HepG2 (cell line): ENCODE data around the gene KRT17. TPM values are rescaled to one million over a fixed set of nuclear protein-coding genes. Genes with fewer than 3 reads are reported as not detected.

Experiments used
- CBX1 ChIP-seq: IDR thresholded peaks from one replicate; pipeline ENCODE4 v1.6.1; 2016; ENCODE audit warnings: antibody characterized with exemption, low read depth
- CENPT ChIP-seq: sonication (generic); formaldehyde crosslinking; IDR thresholded peaks from 2 replicates; pipeline ENCODE4 v1.8.0; 2022; ENCODE audit warnings: low read depth, mild to moderate bottlenecking, moderate library complexity, missing genetic modification reagents
- ELF3 ChIP-seq: IDR thresholded peaks from 2 replicates; pipeline ENCODE4 v1.6.1; 2016; ENCODE audit warnings: missing genetic modification reagents, missing compliant biosample characterization
- GABPB1 ChIP-seq: IDR thresholded peaks from 2 replicates; pipeline ENCODE4 v1.6.1; 2016; ENCODE audit warnings: mild to moderate bottlenecking, missing genetic modification reagents, moderate library complexity, missing compliant biosample characterization
- GTF2F1 ChIP-seq: fragments of 150-350 bp; IDR thresholded peaks from 2 replicates; pipeline ENCODE4 v1.6.1; 2014; ENCODE audit warnings: low read length
- HES4 ChIP-seq: sonication (generic); formaldehyde crosslinking; IDR thresholded peaks from 2 replicates; pipeline ENCODE4 v1.9.0; 2021; ENCODE audit warnings: mild to moderate bottlenecking, missing genetic modification reagents, borderline replicate concordance
- KDM5B ChIP-seq: sonication (generic); formaldehyde crosslinking; IDR thresholded peaks from 2 replicates; pipeline ENCODE4 v1.4.0; 2020; ENCODE audit warnings: missing genetic modification reagents, mild to moderate bottlenecking, borderline replicate concordance
- KLF6 ChIP-seq: IDR thresholded peaks from 2 replicates; pipeline ENCODE4 v1.8.0; 2016; ENCODE audit warnings: missing biosample characterization, missing genetic modification reagents
- KLF9 ChIP-seq: IDR thresholded peaks from 2 replicates; pipeline ENCODE4 v1.6.1; 2016; ENCODE audit warnings: low read depth
- NCOA2 ChIP-seq: sonication (generic); formaldehyde crosslinking; IDR thresholded peaks from 2 replicates; pipeline ENCODE4 v1.8.0; 2022; ENCODE audit warnings: inconsistent platforms
- SAFB2 ChIP-seq: sonication (generic); formaldehyde crosslinking; IDR thresholded peaks from 2 replicates; pipeline ENCODE4 v1.5.1; 2020; ENCODE audit warnings: missing genetic modification reagents, low read depth, mild to moderate bottlenecking, borderline replicate concordance
- SAP130 ChIP-seq: IDR thresholded peaks from 2 replicates; pipeline ENCODE4 v1.6.1; 2016; ENCODE audit warnings: low read depth
- ZNF230 ChIP-seq: sonication (generic); formaldehyde crosslinking; IDR thresholded peaks from 2 replicates; pipeline ENCODE4 v1.4.0; 2020; ENCODE audit warnings: mild to moderate bottlenecking, missing genetic modification reagents
- ZNF768 ChIP-seq: sonication (generic); formaldehyde crosslinking; IDR thresholded peaks from 2 replicates; pipeline ENCODE4 v1.4.0; 2020; ENCODE audit warnings: missing genetic modification reagents
- polyA plus RNA-seq, 8 experiments: library from polyadenylated mRNA; depleted of rRNA in 3 of 8; stranded (reverse) in 7 of 8; unstranded in 1 of 8; fragments of >200 nt; fragmentation: Illumina TruSeq in 4 of 8; extraction: Trizol in 4 of 8; gene quantifications; 2 replicates each; pipeline versions ENCODE4 v1.2.1 to v1.2.3, GENCODE V29; 2011 to 2016; ENCODE audit warnings: low read depth in 4 of 8, missing spikeins in 1 of 8, mixed read lengths in 1 of 8; ENCODE audit not compliant: insufficient read depth in 1 of 8
- total RNA-seq, 5 experiments: library from RNA; depleted of rRNA; stranded (reverse); fragments of >200 nt; fragmentation: Illumina TruSeq; extraction: Trizol; gene quantifications; 2 replicates each; pipeline ENCODE4 v1.2.3, GENCODE V29; 2016; ENCODE audit warnings: low read depth in 1 of 5
- TF ChIP-seq, protein P1 (sequence below): sonication (generic); formaldehyde crosslinking; conservative IDR thresholded peaks from 2 replicates; pipeline ENCODE4 v1.4.0; 2020; ENCODE audit warnings: missing genetic modification reagents
- TF ChIP-seq, protein P2 (sequence below): sonication (generic); formaldehyde crosslinking; IDR thresholded peaks from 2 replicates; pipeline ENCODE4 v1.8.0; 2022; ENCODE audit warnings: mild to moderate bottlenecking, missing genetic modification reagents; ENCODE audit not compliant: insufficient replicate concordance
- TF ChIP-seq, protein P3 (sequence below): sonication (generic); formaldehyde crosslinking; IDR thresholded peaks from 2 replicates; pipeline ENCODE4 v1.5.0; 2020; ENCODE audit warnings: mild to moderate bottlenecking, missing genetic modification reagents, moderate library complexity
- TF ChIP-seq, protein P4 (sequence below): sonication (generic); formaldehyde crosslinking; IDR thresholded peaks from 2 replicates; pipeline ENCODE4 v1.4.0; 2020; ENCODE audit warnings: missing genetic modification reagents, borderline replicate concordance
- TF ChIP-seq, protein P5 (sequence below): IDR thresholded peaks from 2 replicates; pipeline ENCODE4 v1.6.1; 2016; ENCODE audit warnings: missing compliant biosample characterization, missing genetic modification reagents, borderline replicate concordance
- TF ChIP-seq, protein P6 (sequence below): sonication (generic); formaldehyde crosslinking; IDR thresholded peaks from 2 replicates; pipeline ENCODE4 v1.9.0; 2022; ENCODE audit warnings: missing genetic modification reagents, mild to moderate bottlenecking, borderline replicate concordance

Gene KRT17
- total and polyA plus RNA-seq, 2 of the 13 experiments (the other 11 are each of a cell fraction or from before 2014, with no cell fraction given), result 0.38 to 0.82 TPM

DNA sequence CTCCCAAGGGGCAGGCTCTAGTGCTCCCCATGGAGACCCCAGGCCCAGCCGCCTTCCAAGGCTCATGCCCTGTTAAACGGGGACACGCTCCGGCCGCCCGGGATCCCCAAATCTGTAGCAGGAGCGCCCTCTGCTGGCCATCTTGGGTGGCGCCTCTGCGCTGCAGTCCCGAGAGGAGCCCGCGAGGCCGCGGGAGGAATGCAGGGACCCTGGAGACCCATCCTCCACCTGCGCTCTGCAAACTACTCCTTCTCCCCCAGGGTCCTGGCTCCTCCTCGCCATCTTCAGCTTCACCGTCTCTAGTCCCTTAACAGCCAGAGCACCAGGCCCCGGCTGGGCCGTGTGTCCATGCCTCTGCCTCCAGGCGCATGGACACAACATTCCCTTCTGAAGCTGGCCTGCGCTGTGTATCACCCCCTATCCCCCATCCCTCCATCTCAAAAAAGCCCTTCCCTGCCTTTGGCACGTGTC is 23.6 kb upstream of the KRT17 start (continued):
- 0 out of 2 replicates have a peak, but pooled peaks have one; percentile 19 for TF ChIP-seq ZNF230
- peak; percentile 58 for TF ChIP-seq HES4 (CRISPR knock-in tag)
- TF ChIP-seq, protein P1, sequence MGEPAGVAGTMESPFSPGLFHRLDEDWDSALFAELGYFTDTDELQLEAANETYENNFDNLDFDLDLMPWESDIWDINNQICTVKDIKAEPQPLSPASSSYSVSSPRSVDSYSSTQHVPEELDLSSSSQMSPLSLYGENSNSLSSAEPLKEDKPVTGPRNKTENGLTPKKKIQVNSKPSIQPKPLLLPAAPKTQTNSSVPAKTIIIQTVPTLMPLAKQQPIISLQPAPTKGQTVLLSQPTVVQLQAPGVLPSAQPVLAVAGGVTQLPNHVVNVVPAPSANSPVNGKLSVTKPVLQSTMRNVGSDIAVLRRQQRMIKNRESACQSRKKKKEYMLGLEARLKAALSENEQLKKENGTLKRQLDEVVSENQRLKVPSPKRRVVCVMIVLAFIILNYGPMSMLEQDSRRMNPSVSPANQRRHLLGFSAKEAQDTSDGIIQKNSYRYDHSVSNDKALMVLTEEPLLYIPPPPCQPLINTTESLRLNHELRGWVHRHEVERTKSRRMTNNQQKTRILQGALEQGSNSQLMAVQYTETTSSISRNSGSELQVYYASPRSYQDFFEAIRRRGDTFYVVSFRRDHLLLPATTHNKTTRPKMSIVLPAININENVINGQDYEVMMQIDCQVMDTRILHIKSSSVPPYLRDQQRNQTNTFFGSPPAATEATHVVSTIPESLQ (CRISPR knock-in tag), result 0 out of 2 replicates have a peak, but pooled peaks have one; percentile 49
- TF ChIP-seq CBX1, result no peak
- 0 out of 2 replicates have a peak, but pooled peaks have one; percentile 13 for TF ChIP-seq SAP130 (CRISPR knock-in tag)
- TF ChIP-seq GABPB1, result peak; percentile 52; the same call in 1 of the 2 replicates
- TF ChIP-seq, protein P2, sequence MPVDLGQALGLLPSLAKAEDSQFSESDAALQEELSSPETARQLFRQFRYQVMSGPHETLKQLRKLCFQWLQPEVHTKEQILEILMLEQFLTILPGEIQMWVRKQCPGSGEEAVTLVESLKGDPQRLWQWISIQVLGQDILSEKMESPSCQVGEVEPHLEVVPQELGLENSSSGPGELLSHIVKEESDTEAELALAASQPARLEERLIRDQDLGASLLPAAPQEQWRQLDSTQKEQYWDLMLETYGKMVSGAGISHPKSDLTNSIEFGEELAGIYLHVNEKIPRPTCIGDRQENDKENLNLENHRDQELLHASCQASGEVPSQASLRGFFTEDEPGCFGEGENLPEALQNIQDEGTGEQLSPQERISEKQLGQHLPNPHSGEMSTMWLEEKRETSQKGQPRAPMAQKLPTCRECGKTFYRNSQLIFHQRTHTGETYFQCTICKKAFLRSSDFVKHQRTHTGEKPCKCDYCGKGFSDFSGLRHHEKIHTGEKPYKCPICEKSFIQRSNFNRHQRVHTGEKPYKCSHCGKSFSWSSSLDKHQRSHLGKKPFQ (CRISPR knock-in tag), result peak; percentile 42
- TF ChIP-seq NCOA2 (CRISPR knock-in tag), result 0 out of 2 replicates have a peak, but pooled peaks have one; percentile 32
- TF ChIP-seq KDM5B (CRISPR knock-in tag), result no peak
- no peak for TF ChIP-seq GTF2F1
- TF ChIP-seq, protein P3, sequence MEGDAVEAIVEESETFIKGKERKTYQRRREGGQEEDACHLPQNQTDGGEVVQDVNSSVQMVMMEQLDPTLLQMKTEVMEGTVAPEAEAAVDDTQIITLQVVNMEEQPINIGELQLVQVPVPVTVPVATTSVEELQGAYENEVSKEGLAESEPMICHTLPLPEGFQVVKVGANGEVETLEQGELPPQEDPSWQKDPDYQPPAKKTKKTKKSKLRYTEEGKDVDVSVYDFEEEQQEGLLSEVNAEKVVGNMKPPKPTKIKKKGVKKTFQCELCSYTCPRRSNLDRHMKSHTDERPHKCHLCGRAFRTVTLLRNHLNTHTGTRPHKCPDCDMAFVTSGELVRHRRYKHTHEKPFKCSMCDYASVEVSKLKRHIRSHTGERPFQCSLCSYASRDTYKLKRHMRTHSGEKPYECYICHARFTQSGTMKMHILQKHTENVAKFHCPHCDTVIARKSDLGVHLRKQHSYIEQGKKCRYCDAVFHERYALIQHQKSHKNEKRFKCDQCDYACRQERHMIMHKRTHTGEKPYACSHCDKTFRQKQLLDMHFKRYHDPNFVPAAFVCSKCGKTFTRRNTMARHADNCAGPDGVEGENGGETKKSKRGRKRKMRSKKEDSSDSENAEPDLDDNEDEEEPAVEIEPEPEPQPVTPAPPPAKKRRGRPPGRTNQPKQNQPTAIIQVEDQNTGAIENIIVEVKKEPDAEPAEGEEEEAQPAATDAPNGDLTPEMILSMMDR (CRISPR knock-in tag), result peak; percentile 98
- TF ChIP-seq CENPT (CRISPR knock-in tag), result no peak
- 0 out of 2 replicates have a peak, but pooled peaks have one; percentile 13 for TF ChIP-seq KLF9 (CRISPR knock-in tag)
- TF ChIP-seq, protein P4, sequence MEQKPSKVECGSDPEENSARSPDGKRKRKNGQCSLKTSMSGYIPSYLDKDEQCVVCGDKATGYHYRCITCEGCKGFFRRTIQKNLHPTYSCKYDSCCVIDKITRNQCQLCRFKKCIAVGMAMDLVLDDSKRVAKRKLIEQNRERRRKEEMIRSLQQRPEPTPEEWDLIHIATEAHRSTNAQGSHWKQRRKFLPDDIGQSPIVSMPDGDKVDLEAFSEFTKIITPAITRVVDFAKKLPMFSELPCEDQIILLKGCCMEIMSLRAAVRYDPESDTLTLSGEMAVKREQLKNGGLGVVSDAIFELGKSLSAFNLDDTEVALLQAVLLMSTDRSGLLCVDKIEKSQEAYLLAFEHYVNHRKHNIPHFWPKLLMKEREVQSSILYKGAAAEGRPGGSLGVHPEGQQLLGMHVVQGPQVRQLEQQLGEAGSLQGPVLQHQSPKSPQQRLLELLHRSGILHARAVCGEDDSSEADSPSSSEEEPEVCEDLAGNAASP, result peak; percentile 80
- TF ChIP-seq, protein P5, sequence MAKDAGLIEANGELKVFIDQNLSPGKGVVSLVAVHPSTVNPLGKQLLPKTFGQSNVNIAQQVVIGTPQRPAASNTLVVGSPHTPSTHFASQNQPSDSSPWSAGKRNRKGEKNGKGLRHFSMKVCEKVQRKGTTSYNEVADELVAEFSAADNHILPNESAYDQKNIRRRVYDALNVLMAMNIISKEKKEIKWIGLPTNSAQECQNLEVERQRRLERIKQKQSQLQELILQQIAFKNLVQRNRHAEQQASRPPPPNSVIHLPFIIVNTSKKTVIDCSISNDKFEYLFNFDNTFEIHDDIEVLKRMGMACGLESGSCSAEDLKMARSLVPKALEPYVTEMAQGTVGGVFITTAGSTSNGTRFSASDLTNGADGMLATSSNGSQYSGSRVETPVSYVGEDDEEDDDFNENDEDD (CRISPR knock-in tag), result peak; percentile 13; the same call in 1 of the 2 replicates
- TF ChIP-seq ZNF768 (CRISPR knock-in tag), result 0 out of 2 replicates have a peak, but pooled peaks have one; percentile 20
- TF ChIP-seq, protein P6, sequence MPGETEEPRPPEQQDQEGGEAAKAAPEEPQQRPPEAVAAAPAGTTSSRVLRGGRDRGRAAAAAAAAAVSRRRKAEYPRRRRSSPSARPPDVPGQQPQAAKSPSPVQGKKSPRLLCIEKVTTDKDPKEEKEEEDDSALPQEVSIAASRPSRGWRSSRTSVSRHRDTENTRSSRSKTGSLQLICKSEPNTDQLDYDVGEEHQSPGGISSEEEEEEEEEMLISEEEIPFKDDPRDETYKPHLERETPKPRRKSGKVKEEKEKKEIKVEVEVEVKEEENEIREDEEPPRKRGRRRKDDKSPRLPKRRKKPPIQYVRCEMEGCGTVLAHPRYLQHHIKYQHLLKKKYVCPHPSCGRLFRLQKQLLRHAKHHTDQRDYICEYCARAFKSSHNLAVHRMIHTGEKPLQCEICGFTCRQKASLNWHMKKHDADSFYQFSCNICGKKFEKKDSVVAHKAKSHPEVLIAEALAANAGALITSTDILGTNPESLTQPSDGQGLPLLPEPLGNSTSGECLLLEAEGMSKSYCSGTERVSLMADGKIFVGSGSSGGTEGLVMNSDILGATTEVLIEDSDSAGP, result peak; percentile 10; the same call in 1 of the 2 replicates
- TF ChIP-seq SAFB2 (CRISPR knock-in tag), result 0 out of 2 replicates have a peak, but pooled peaks have one; percentile 17
- peak; percentile 73; the same call in 1 of the 2 replicates for TF ChIP-seq KLF6 (CRISPR knock-in tag)
- peak; percentile 33; the same call in 1 of the 2 replicates for TF ChIP-seq ELF3 (CRISPR knock-in tag)
